HepG2 (cell line): ENCODE results near the gene MBTD1. TPM values are rescaled to one million over a fixed set of nuclear protein-coding genes. Genes with fewer than 3 reads are reported as not detected.

Experiments
- ATF1 ChIP-seq: IDR thresholded peaks from 2 replicates; pipeline ENCODE4 v1.6.1; 2016; ENCODE audit warnings: mild to moderate bottlenecking, control low read depth
- ELF3 ChIP-seq: IDR thresholded peaks from 2 replicates; pipeline ENCODE4 v1.6.1; 2016; ENCODE audit warnings: missing genetic modification reagents, missing compliant biosample characterization
- ISX ChIP-seq: sonication (generic); formaldehyde crosslinking; conservative IDR thresholded peaks from 2 replicates; pipeline ENCODE4 v1.5.0; 2020; ENCODE audit warnings: missing genetic modification reagents
- JARID2 ChIP-seq: sonication (generic); formaldehyde crosslinking; IDR thresholded peaks from 2 replicates; pipeline ENCODE4 v1.8.1; 2023; ENCODE audit warnings: missing genetic modification reagents, inconsistent platforms; ENCODE audit not compliant: insufficient replicate concordance
- JUNB ChIP-seq: sonication (generic); formaldehyde crosslinking; IDR thresholded peaks from 2 replicates; pipeline ENCODE4 v1.8.0; 2022; ENCODE audit warnings: missing genetic modification reagents, mild to moderate bottlenecking, borderline replicate concordance
- KMT2A ChIP-seq: sonication (generic); formaldehyde crosslinking; IDR thresholded peaks from 2 replicates; pipeline ENCODE4 v1.4.0; 2020; ENCODE audit warnings: missing genetic modification reagents
- MEIS2 ChIP-seq: sonication (generic); formaldehyde crosslinking; IDR thresholded peaks from 2 replicates; pipeline ENCODE4 v1.9.0; 2021; ENCODE audit warnings: mild to moderate bottlenecking, missing genetic modification reagents
- MIXL1 ChIP-seq: IDR thresholded peaks from 2 replicates; pipeline ENCODE4 v1.6.1; 2016
- PHF20 ChIP-seq: sonication (generic); formaldehyde crosslinking; IDR thresholded peaks from 2 replicates; pipeline ENCODE4 v1.5.0; 2020; ENCODE audit warnings: mild to moderate bottlenecking, missing genetic modification reagents
- SIN3B ChIP-seq: fragments of 150-350 bp; IDR thresholded peaks from 2 replicates; pipeline ENCODE4 v1.6.1; 2014; ENCODE audit warnings: low read length
- SKI ChIP-seq: fragments of 450-650 bp; IDR thresholded peaks from one replicate; pipeline ENCODE4 v1.6.1; 2018; ENCODE audit warnings: mild to moderate bottlenecking; ENCODE audit not compliant: partially characterized antibody
- SMAD3 ChIP-seq: sonication (generic); formaldehyde crosslinking; IDR thresholded peaks from 2 replicates; pipeline ENCODE4 v1.4.0; 2020; ENCODE audit warnings: missing genetic modification reagents
- SNAI1 ChIP-seq: sonication (generic); formaldehyde crosslinking; IDR thresholded peaks from 2 replicates; pipeline ENCODE4 v1.5.0; 2020; ENCODE audit warnings: mild to moderate bottlenecking, missing genetic modification reagents, borderline replicate concordance
- TBL1XR1 ChIP-seq: fragments of 150-350 bp; IDR thresholded peaks from 2 replicates; pipeline ENCODE4 v1.6.1; 2014; ENCODE audit warnings: borderline replicate concordance, low read length; ENCODE audit not compliant: partially characterized antibody
- TEAD2 ChIP-seq: sonication (generic); formaldehyde crosslinking; IDR thresholded peaks from 2 replicates; pipeline ENCODE4 v1.9.0; 2021; ENCODE audit warnings: missing genetic modification reagents
- ZBTB3 ChIP-seq: sonication (generic); formaldehyde crosslinking; IDR thresholded peaks from 2 replicates; pipeline ENCODE4 v1.4.0; 2020; ENCODE audit warnings: low read depth, mild to moderate bottlenecking, moderate library complexity, missing genetic modification reagents, borderline replicate concordance
- ZNF17 ChIP-seq: sonication (generic); formaldehyde crosslinking; IDR thresholded peaks from 2 replicates; pipeline ENCODE4 v1.5.0; 2020; ENCODE audit warnings: mild to moderate bottlenecking, missing genetic modification reagents
- ZNF253 ChIP-seq: sonication (generic); formaldehyde crosslinking; IDR thresholded peaks from 2 replicates; pipeline ENCODE4 v1.8.0; 2022; ENCODE audit warnings: mild to moderate bottlenecking, missing genetic modification reagents, borderline replicate concordance
- ZNF563 ChIP-seq: sonication (generic); formaldehyde crosslinking; IDR thresholded peaks from 2 replicates; pipeline ENCODE4 v1.8.0; 2022; ENCODE audit warnings: mild to moderate bottlenecking, moderate library complexity, missing genetic modification reagents
- ZNF768 ChIP-seq: sonication (generic); formaldehyde crosslinking; IDR thresholded peaks from 2 replicates; pipeline ENCODE4 v1.4.0; 2020; ENCODE audit warnings: missing genetic modification reagents
- ZSCAN12 ChIP-seq: sonication (generic); formaldehyde crosslinking; IDR thresholded peaks from 2 replicates; pipeline ENCODE4 v1.9.0; 2021; ENCODE audit warnings: mild to moderate bottlenecking, missing genetic modification reagents
- polyA plus RNA-seq, 8 experiments: library from polyadenylated mRNA; depleted of rRNA in 3 of 8; stranded (reverse) in 7 of 8; unstranded in 1 of 8; fragments of >200 nt; fragmentation: Illumina TruSeq in 4 of 8; extraction: Trizol in 4 of 8; gene quantifications; 2 replicates each; pipeline versions ENCODE4 v1.2.1 to v1.2.3, GENCODE V29; 2011 to 2016; ENCODE audit warnings: low read depth in 4 of 8, missing spikeins in 1 of 8, mixed read lengths in 1 of 8; ENCODE audit not compliant: insufficient read depth in 1 of 8
- total RNA-seq, 5 experiments: library from RNA; depleted of rRNA; stranded (reverse); fragments of >200 nt; fragmentation: Illumina TruSeq; extraction: Trizol; gene quantifications; 2 replicates each; pipeline ENCODE4 v1.2.3, GENCODE V29; 2016; ENCODE audit warnings: low read depth in 1 of 5
- TF ChIP-seq, protein P1 (sequence below): sonication (generic); formaldehyde crosslinking; IDR thresholded peaks from 2 replicates; pipeline ENCODE4 v1.5.0; 2020; ENCODE audit warnings: missing genetic modification reagents
- TF ChIP-seq, protein P2 (sequence below): IDR thresholded peaks from 2 replicates; pipeline ENCODE4 v1.6.1; 2018; ENCODE audit warnings: missing genetic modification reagents, mild to moderate bottlenecking, missing compliant biosample characterization
- TF ChIP-seq, protein P3 (sequence below): sonication (generic); formaldehyde crosslinking; IDR thresholded peaks from 2 replicates; pipeline ENCODE4 v1.4.0; 2020; ENCODE audit warnings: mild to moderate bottlenecking, missing genetic modification reagents
- TF ChIP-seq, protein P4 (sequence below): sonication (generic); formaldehyde crosslinking; IDR thresholded peaks from 2 replicates; pipeline ENCODE4 v1.5.0; 2020; ENCODE audit warnings: mild to moderate bottlenecking, low read depth, missing genetic modification reagents, borderline replicate concordance

The MBTD1 gene
- total and polyA plus RNA-seq, 2 of the 13 experiments (the other 11 are each of a cell fraction or from before 2014, with no cell fraction given): 20.9 TPM

DNA sequence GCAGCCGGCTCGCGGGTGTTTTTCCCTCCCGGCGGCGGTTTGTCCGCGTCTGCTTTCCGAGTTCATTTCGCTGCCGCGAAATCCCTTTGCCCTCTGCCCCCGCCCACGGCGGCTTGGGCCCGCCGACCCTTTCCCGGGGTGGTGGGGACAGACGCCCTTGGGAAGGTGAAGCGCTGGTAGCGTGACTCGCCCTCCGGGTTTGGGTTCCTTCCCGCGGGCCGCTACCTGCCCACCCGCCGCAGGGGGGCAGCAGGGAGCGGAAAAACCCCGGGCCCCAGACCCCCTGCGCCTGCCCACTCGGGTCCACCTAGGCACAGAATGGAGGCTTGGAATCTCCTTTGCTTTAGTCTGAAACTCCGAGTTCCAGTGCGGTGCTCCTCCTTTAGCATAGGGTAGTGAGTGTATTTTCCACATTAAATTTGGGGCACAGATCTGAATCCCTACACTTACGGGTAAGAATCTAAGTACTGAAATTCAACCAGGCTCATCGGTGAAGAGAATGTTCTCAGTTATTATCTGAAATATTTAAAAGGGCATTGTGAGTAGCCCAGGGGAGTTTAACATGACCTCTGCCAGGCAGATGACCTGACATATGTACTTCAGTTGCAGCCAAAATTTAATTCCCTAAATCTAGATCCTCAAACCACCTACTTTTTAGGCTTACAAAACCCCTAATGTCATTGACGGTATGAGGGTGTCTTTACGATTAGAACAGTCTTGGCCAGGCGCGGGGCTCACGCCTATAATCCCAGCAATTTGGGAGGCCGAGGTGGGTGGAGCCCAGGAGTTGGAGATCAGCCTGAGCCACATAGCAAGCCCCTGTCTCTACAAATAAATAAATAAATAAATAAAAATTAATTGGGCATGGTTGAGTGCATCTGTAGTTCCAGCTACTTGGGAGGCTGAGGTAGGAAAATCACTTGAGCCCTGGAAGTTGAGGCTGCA lies 92.6 kb downstream of the MBTD1 start (continued):
- TF ChIP-seq, protein P1, sequence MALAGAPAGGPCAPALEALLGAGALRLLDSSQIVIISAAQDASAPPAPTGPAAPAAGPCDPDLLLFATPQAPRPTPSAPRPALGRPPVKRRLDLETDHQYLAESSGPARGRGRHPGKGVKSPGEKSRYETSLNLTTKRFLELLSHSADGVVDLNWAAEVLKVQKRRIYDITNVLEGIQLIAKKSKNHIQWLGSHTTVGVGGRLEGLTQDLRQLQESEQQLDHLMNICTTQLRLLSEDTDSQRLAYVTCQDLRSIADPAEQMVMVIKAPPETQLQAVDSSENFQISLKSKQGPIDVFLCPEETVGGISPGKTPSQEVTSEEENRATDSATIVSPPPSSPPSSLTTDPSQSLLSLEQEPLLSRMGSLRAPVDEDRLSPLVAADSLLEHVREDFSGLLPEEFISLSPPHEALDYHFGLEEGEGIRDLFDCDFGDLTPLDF (CRISPR knock-in tag): no peak
- TF ChIP-seq ATF1 (CRISPR knock-in tag): no peak
- no peak for TF ChIP-seq SKI
- TF ChIP-seq, protein P2, sequence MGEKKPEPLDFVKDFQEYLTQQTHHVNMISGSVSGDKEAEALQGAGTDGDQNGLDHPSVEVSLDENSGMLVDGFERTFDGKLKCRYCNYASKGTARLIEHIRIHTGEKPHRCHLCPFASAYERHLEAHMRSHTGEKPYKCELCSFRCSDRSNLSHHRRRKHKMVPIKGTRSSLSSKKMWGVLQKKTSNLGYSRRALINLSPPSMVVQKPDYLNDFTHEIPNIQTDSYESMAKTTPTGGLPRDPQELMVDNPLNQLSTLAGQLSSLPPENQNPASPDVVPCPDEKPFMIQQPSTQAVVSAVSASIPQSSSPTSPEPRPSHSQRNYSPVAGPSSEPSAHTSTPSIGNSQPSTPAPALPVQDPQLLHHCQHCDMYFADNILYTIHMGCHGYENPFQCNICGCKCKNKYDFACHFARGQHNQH: no peak
- no peak; the same call in 1 of the 2 replicates for TF ChIP-seq KMT2A (CRISPR knock-in tag)
- no peak for TF ChIP-seq JUNB
- TF ChIP-seq, protein P3, sequence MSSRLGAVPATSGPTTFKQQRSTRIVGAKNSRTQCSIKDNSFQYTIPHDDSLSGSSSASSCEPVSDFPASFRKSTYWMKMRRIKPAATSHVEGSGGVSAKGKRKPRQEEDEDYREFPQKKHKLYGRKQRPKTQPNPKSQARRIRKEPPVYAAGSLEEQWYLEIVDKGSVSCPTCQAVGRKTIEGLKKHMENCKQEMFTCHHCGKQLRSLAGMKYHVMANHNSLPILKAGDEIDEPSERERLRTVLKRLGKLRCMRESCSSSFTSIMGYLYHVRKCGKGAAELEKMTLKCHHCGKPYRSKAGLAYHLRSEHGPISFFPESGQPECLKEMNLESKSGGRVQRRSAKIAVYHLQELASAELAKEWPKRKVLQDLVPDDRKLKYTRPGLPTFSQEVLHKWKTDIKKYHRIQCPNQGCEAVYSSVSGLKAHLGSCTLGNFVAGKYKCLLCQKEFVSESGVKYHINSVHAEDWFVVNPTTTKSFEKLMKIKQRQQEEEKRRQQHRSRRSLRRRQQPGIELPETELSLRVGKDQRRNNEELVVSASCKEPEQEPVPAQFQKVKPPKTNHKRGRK (CRISPR knock-in tag): no peak
- 0 out of 2 replicates have a peak, but pooled peaks have one; percentile 42 for TF ChIP-seq SNAI1 (CRISPR knock-in tag)
- TF ChIP-seq TEAD2 (CRISPR knock-in tag): no peak
- no peak for TF ChIP-seq ZNF253 (CRISPR knock-in tag)
- no peak for TF ChIP-seq TBL1XR1
- TF ChIP-seq JARID2 (CRISPR knock-in tag): peak; percentile 2
- no peak for TF ChIP-seq ZSCAN12 (CRISPR knock-in tag)
- no peak for TF ChIP-seq SIN3B
- no peak for TF ChIP-seq ZBTB3 (CRISPR knock-in tag)
- 0 out of 2 replicates have a peak, but pooled peaks have one; percentile 16 for TF ChIP-seq PHF20 (CRISPR knock-in tag)
- no peak; the same call in 1 of the 2 replicates for TF ChIP-seq ZNF563 (CRISPR knock-in tag)
- TF ChIP-seq MIXL1: no peak
- TF ChIP-seq ELF3 (CRISPR knock-in tag): no peak; the same call in 1 of the 2 replicates
- TF ChIP-seq SMAD3 (CRISPR knock-in tag): no peak
- no peak for TF ChIP-seq ZNF768 (CRISPR knock-in tag)
- TF ChIP-seq ISX: peak; percentile 73; the same call in 1 of the 2 replicates
- TF ChIP-seq, protein P4, sequence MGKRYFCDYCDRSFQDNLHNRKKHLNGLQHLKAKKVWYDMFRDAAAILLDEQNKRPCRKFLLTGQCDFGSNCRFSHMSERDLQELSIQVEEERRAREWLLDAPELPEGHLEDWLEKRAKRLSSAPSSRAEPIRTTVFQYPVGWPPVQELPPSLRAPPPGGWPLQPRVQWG (CRISPR knock-in tag): no peak
- no peak for TF ChIP-seq MEIS2 (CRISPR knock-in tag)
- TF ChIP-seq ZNF17 (CRISPR knock-in tag): no peak
